Measurements from ENCODE around the gene ZNF711.
A peak's percentile ranks its signal among the peaks of the same experiment; 100 is the strongest.
"Not testable (repeated sequence)": the region's sequence is repeated elsewhere in the genome, so short reads cannot be mapped to it uniquely, and the experiment has no call there.

ZNF711 gene

GRCh38 chrX:85243761-85244449 is at the start of gene ZNF711, which contains the start of gene SATL1:
Gene ZNF711 (plus strand): TSS chrX:85243991. CDS start chrX:85247573, 3,582 bp downstream.
Gene SATL1 (minus strand): TSS chrX:85243779. CDS start chrX:85108968, 134,811 bp downstream.
- peak; percentile 65 for DNase-seq (ENCODE audit: low spot score)

- no peak for DNase-seq (ENCODE audit: low spot score)
Observed at GRCh38 chrX:85196319-85196718, 47.5 kb upstream of the ZNF711 start.

- no peak for DNase-seq (ENCODE audit: low spot score)
Observed at GRCh38 chrX:85203461-85203970, 40.3 kb upstream of the ZNF711 start.

- DNase-seq (ENCODE audit: low spot score), result no peak
Observed at GRCh38 chrX:85213792-85214530, 29.8 kb upstream of the ZNF711 start.

- no peak for DNase-seq (ENCODE audit: low spot score)
Observed at GRCh38 chrX:85215946-85216345, 27.8 kb upstream of the ZNF711 start.

- no peak for DNase-seq (ENCODE audit: low spot score)
Observed at GRCh38 chrX:85221361-85221760, 22.4 kb upstream of the ZNF711 start.

- DNase-seq (ENCODE audit: low spot score), result no peak
Observed at GRCh38 chrX:85223359-85223758, 20.4 kb upstream of the ZNF711 start.

- DNase-seq (ENCODE audit: low spot score), result peak; percentile 2
Observed at GRCh38 chrX:85243155-85243554, 636 bp upstream of the ZNF711 start.

GRCh38 chrX:85244450-85245211 is 840 bp downstream of the ZNF711 start:
- peak; percentile 41 for DNase-seq (ENCODE audit: low spot score)

- DNase-seq (ENCODE audit: low spot score), result not testable (repeated sequence)
Observed at GRCh38 chrX:85285286-85285685, 41.5 kb downstream of the ZNF711 start.

- DNase-seq (ENCODE audit: low spot score), result no peak
Observed at GRCh38 chrX:85288992-85289723, 45.4 kb downstream of the ZNF711 start.

- DNase-seq (ENCODE audit: low spot score), result no peak
Observed at GRCh38 chrX:85303544-85303943, 59.8 kb downstream of the ZNF711 start.

- DNase-seq (ENCODE audit: low spot score), result no peak
Observed at GRCh38 chrX:85309717-85310116, 65.9 kb downstream of the ZNF711 start.

- DNase-seq (ENCODE audit: low spot score), result not testable (repeated sequence)
Observed at GRCh38 chrX:85311348-85311747, 67.6 kb downstream of the ZNF711 start.
